Measurements from ENCODE around the gene VKORC1L1. TPM values are rescaled to one million over a fixed set of nuclear protein-coding genes. Genes with fewer than 3 reads are reported as not detected.
A peak's percentile ranks its signal among the peaks of the same experiment; 100 is the strongest.

The VKORC1L1 gene
- total and polyA plus RNA-seq, 9 of the 15 experiments (the other 6 are each of a cell fraction or from before 2014, with no cell fraction given), result 6.8 to 36.5 (median 19.3) TPM

- TF ChIP-seq, protein P1, sequence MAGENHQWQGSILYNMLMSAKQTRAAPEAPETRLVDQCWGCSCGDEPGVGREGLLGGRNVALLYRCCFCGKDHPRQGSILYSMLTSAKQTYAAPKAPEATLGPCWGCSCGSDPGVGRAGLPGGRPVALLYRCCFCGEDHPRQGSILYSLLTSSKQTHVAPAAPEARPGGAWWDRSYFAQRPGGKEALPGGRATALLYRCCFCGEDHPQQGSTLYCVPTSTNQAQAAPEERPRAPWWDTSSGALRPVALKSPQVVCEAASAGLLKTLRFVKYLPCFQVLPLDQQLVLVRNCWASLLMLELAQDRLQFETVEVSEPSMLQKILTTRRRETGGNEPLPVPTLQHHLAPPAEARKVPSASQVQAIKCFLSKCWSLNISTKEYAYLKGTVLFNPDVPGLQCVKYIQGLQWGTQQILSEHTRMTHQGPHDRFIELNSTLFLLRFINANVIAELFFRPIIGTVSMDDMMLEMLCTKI (IDR thresholded peaks at IDR 0.05; ENCODE audit: partially characterized antibody), result no peak
- no peak for TF ChIP-seq KAT7 (CRISPR knock-in tag; IDR thresholded peaks at IDR 0.05; ENCODE audit: borderline replicate concordance)
- TF ChIP-seq ETV1 (tag; conservative IDR thresholded peaks at IDR 0.05; ENCODE audit: low read depth), result no peak
- TF ChIP-seq ZNF696 (CRISPR knock-in tag; conservative IDR thresholded peaks at IDR 0.05), result no peak
- TF ChIP-seq CREM (IDR thresholded peaks at IDR 0.05; ENCODE audit: low read depth), result peak; percentile 42; the same call in 1 of the 2 replicates
- TF ChIP-seq SMAD4 (CRISPR knock-in tag; conservative IDR thresholded peaks at IDR 0.05), result peak; percentile 68
- peak in 1 of 2 experiments; percentile 45; a peak in 2 of 4 replicates for TF ChIP-seq NRF1 (conservative IDR thresholded peaks at IDR 0.05 in 1 of 2, IDR thresholded peaks at IDR 0.05 in 1 of 2)
- TF ChIP-seq TCFL5 (CRISPR knock-in tag; conservative IDR thresholded peaks at IDR 0.05), result no peak
- TF ChIP-seq, protein P2, sequence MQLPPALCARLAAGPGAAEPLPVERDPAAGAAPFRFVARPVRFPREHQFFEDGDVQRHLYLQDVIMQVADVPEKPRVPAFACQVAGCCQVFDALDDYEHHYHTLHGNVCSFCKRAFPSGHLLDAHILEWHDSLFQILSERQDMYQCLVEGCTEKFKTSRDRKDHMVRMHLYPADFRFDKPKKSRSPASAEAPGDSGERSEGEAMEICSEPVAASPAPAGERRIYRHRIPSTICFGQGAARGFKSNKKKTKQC (CRISPR knock-in tag; IDR thresholded peaks at IDR 0.05), result peak; percentile 41
- no peak for TF ChIP-seq GTF3C2 (IDR thresholded peaks at IDR 0.05; ENCODE audit: borderline replicate concordance, extremely low read depth, insufficient read length)
- TF ChIP-seq POLR2G (IDR thresholded peaks at IDR 0.05; ENCODE audit: low read depth, low read length), result peak; percentile 81
- TF ChIP-seq, protein P3, sequence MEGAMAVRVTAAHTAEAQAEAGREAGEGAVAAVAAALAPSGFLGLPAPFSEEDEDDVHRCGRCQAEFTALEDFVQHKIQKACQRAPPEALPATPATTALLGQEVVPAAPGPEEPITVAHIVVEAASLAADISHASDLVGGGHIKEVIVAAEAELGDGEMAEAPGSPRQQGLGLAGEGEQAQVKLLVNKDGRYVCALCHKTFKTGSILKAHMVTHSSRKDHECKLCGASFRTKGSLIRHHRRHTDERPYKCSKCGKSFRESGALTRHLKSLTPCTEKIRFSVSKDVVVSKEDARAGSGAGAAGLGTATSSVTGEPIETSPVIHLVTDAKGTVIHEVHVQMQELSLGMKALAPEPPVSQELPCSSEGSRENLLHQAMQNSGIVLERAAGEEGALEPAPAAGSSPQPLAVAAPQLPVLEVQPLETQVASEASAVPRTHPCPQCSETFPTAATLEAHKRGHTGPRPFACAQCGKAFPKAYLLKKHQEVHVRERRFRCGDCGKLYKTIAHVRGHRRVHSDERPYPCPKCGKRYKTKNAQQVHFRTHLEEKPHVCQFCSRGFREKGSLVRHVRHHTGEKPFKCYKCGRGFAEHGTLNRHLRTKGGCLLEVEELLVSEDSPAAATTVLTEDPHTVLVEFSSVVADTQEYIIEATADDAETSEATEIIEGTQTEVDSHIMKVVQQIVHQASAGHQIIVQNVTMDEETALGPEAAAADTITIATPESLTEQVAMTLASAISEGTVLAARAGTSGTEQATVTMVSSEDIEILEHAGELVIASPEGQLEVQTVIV (CRISPR knock-in tag; IDR thresholded peaks at IDR 0.05; ENCODE audit: borderline replicate concordance), result no peak
- TF ChIP-seq CHD1 (IDR thresholded peaks at IDR 0.05; ENCODE audit: low read length), result peak; percentile 55
- peak; percentile 53 to 78; a peak in 3 of 4 replicates for TF ChIP-seq MAZ (CRISPR knock-in tag; conservative IDR thresholded peaks at IDR 0.05 in 1 of 2, IDR thresholded peaks at IDR 0.05 in 1 of 2)
- no peak for TF ChIP-seq YBX1 (IDR thresholded peaks at IDR 0.05)
- TF ChIP-seq CBX1 (IDR thresholded peaks at IDR 0.05; ENCODE audit: low read depth), result no peak
- peak; percentile 77 for TF ChIP-seq RBFOX2 (IDR thresholded peaks at IDR 0.05; ENCODE audit: low read depth, low read length)
- peak; percentile 26 to 74 (median 63) for TF ChIP-seq YY1 (IDR thresholded peaks at IDR 0.05; ENCODE audit: borderline replicate concordance in 1 of 3, control insufficient read depth in 1 of 3, extremely low read depth in 1 of 3, insufficient read depth in 3 of 3, insufficient read length in 1 of 3, insufficient replicate concordance in 2 of 3, low read depth in 1 of 3, low read length in 2 of 3)
These were observed at the start of gene VKORC1L1 (continued) for GRCh38 chr7:65872776-65873581.
